ENCODE data around the gene PDZD2. TPM values are rescaled to one million over a fixed set of nuclear protein-coding genes. Genes with fewer than 3 reads are reported as not detected.

The PDZD2 gene
- total RNA-seq, 1 experiment from 2014 or later, result 0.37 TPM

GRCh38 chr5:31638345-31638744 lies 586 bp upstream of the PDZD2 start (continued):
- no peak for TF ChIP-seq CTCF (IDR thresholded peaks at IDR 0.05 in 2 of 3, conservative IDR thresholded peaks at IDR 0.05 in 1 of 3; ENCODE audit: borderline replicate concordance in 1 of 3, insufficient read depth in 1 of 3, low read depth in 2 of 3, low read length in 2 of 3)
- no peak for TF ChIP-seq REST (IDR thresholded peaks at IDR 0.05; ENCODE audit: low read depth)

- peak overlapping the region; percentile 91 for H3K4me2 ChIP-seq (ENCODE audit: low read length)
- H3K36me3 ChIP-seq (ENCODE audit: control insufficient read depth in 1 of 2, insufficient read depth in 2 of 2, low read length in 2 of 2), result no peaks in the 10 kb centered on the region
- peaks cover 7 to 14% of the 10 kb centered on the region in 2 experiments; a peak in 3 of 4 replicates for H3K4me1 ChIP-seq (ENCODE audit: control insufficient read depth in 1 of 2, insufficient read depth in 2 of 2, low read length in 2 of 2)
- TF ChIP-seq CEBPB (IDR thresholded peaks at IDR 0.05; ENCODE audit: low read depth) (no peak), MAX (IDR thresholded peaks at IDR 0.05) (no peak), YY1 (IDR thresholded peaks at IDR 0.05; ENCODE audit: extremely low read depth, insufficient replicate concordance, low read depth, low read length) (no peak), SRF (IDR thresholded peaks at IDR 0.05; ENCODE audit: low read depth) (no peak)
- no peak overlapping the region for H2AFZ ChIP-seq (ENCODE audit: low read depth, low read length, poor library complexity, severe bottlenecking)
- BruUV-seq (replicated peaks), result no TSS peak
- H3K9me3 ChIP-seq (ENCODE audit: control insufficient read depth in 1 of 2, insufficient read depth in 1 of 2, low read depth in 1 of 2, low read length in 2 of 2), result no peaks in the 10 kb centered on the region
- ChIA-PET CTCF (interaction anchor here (0.6 to 2.0 kb wide), 2 partner anchors 8 to 169 kb away, joined by 3 to 5 read pairs; no protein-coding TSS in a partner anchor), POLR2A (no interaction called here), RAD21 (ENCODE audit: low non-redundant PET in 1 of 2, low total read pairs in 2 of 2, uncharacterized antibody in 2 of 2, unreplicated experiment in 2 of 2) (no interaction called here)
- ATAC-seq (no peak), DNase-seq (ENCODE audit: low read depth, low spot score) (no peak)
- H3K27ac ChIP-seq (ENCODE audit: low read depth, low read length), result peak overlapping the region; percentile 28; the same call in 1 of the 2 replicates
- intact Hi-C loops (cut with micrococcal nuclease), result no loop called here
- H4K20me1 ChIP-seq (ENCODE audit: insufficient read depth), result no peaks in the 10 kb centered on the region
- H3K4me3 ChIP-seq (replicated peaks in 1 of 2; ENCODE audit: low read depth in 1 of 2, low read length in 2 of 2), result peak overlapping the region; percentile 44 to 71; a peak in 3 of 4 replicates
- H3K9me2 ChIP-seq (ENCODE audit: insufficient read depth), result no peaks in the 10 kb centered on the region
- no peaks in the 10 kb centered on the region for H3K79me2 ChIP-seq (ENCODE audit: insufficient read depth, low read length)
- no peaks in the 10 kb centered on the region for H3K27me3 ChIP-seq (ENCODE audit: insufficient read depth, low read length)
- no peak overlapping the region; the same call in 1 of the 2 replicates for H3K9ac ChIP-seq (ENCODE audit: low read length)
Observed at GRCh38 chr5:31639481-31640411, 815 bp downstream of the PDZD2 start.
